Measurements from ENCODE around the gene DUSP2.
"Not testable (repeated sequence)": the region's sequence is repeated elsewhere in the genome, so short reads cannot be mapped to it uniquely, and the experiment has no call there.

The DUSP2 gene

DNA sequence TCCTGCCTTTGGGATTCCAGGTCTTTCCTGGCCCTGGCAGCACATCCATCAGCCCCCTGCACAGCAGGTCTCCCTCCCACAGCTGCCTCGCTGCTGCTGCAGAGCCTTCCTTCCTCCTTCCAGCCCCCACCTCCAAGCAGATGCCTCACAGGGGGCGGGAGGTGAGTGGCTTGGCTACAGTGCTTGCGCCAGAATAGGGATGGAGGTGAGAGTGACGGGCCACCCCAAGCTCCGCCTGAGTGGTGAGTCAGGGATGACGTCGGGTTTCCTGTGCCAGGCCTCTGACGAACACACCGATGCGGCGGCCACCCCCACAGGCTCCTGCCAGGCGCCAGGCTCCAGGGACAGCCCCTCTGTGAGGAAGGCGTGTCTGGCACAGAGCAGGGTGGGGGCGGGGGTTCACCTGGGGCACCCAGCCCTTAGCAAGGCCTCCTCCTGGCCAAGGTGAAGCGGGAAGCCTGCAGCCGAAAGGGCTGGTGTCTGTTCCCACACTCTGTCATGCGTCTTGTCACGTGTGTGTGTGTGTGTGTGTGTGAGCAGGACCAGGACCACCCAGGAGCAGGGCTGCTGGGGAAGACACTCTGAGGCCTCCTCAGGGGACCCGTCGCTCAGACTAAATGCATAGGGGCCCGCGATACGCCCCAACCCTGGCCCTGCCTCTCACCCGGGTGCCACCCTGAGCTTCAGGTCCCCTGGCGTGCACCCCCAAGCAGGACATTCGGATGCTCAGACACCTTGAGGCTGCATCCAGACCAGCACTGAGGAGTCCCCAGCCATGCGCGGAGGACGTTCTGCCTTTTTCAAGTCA is 3.4 kb upstream of the DUSP2 start:
- no peak for TF ChIP-seq POLR2A (IDR thresholded peaks at IDR 0.05; ENCODE audit: low read length)
- no peak for TF ChIP-seq GATA1 (IDR thresholded peaks at IDR 0.05; ENCODE audit: low read depth, low read length)
- peak; percentile 63 to 85 for DNase-seq

DNA sequence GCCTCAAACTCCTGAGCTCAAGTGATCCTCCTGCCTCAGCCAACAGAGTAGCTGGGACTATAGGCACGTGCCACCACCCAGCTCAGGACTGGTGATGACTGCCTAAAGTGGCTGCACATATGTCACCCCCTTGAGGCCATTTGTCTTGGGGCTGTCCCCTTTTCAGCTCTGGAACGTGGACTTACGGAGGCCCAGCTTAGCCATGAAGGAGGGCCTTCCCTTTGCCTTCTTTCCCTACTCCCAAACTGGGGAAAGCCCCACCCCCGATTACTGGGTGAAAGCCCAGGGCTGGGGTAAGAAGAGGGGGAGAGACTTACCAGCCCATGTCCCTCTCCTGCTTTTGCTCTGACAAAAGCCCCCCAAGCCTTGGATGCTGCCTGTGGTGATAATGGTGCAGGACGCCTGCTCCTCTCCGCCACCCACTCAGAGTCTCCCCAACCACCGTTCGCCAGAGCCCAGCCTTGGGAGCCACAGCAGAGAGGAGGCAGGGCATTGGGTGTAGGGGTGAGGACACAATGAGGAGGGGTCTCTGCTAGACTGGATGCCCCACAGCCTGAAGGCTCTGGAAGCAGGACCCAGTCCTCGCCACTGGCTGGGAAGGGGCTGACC is 2.5 kb upstream of the DUSP2 start:
- TF ChIP-seq GATA1 (IDR thresholded peaks at IDR 0.05; ENCODE audit: low read depth, low read length) (no peak), POLR2A (IDR thresholded peaks at IDR 0.05; ENCODE audit: low read length) (no peak)
- DNase-seq, result peak; percentile 20 to 26

GRCh38 chr2:96146881-96147592 is 1.8 kb upstream of the DUSP2 start:
- TF ChIP-seq GATA1 (IDR thresholded peaks at IDR 0.05; ENCODE audit: low read depth, low read length) (no peak), POLR2A (IDR thresholded peaks at IDR 0.05; ENCODE audit: low read length) (no peak)
- DNase-seq, result peak; percentile 40 to 46

GRCh38 chr2:96146153-96146880 is 1.1 kb upstream of the DUSP2 start:
- TF ChIP-seq POLR2A (IDR thresholded peaks at IDR 0.05; ENCODE audit: low read length) (no peak), GATA1 (IDR thresholded peaks at IDR 0.05; ENCODE audit: low read depth, low read length) (no peak)
- DNase-seq, result peak; percentile 36 to 41

DNA sequence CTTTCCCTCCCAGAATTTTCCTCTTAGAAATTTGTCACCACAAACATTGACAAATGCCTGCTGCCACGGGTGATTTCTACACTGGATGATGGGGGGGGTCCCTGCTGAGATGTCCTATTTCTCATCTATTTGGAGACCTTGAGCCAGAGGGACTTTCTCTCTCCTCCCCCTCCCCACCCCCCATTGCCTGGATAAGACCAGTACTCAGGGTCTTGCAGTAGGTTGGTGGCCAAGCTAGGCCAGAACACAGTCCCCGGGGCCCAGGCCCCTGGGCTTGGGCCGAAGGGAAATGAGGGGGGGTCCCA is 560 bp upstream of the DUSP2 start:
- DNase-seq, result no peak
- no peak for TF ChIP-seq GATA1 (IDR thresholded peaks at IDR 0.05; ENCODE audit: low read depth, low read length)
- TF ChIP-seq POLR2A (IDR thresholded peaks at IDR 0.05; ENCODE audit: low read length), result no peak

- peak; percentile 44 to 49 for DNase-seq
- TF ChIP-seq GATA1 (IDR thresholded peaks at IDR 0.05; ENCODE audit: low read depth, low read length), result no peak
These were observed 682 bp downstream of the DUSP2 start for GRCh38 chr2:96144481-96145035.

DNA sequence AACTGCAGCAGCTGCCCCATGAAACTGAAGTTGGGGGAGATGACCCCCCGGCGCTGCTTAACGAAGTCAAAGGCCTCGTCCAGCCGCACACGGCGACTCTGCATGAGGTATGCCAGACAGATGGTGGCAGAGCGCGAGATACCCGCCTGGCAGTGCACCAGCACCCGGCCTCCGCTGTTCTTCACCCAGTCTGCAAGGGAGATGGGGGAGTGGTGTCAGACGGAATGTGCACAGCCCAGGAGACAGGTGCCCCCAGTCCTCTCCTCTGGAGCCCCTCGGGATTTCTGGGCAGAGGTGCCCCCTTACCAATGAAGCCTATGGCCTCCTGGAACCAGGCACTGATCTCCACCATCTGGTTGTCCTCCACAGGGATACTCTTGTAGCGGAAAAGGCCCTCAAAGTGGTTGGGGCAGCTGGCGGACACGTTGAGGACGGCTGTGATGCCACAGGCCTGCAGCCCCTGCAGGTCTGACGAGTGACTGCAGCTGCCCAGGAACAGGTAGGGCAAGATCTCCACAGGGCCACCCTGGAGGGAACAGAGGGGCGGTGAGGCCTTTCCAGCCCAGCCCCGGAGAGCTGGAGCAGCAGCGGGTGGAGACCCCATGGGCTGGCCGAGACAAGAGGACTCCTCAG is 1.3 kb downstream of the DUSP2 start:
- TF ChIP-seq POLR2A (IDR thresholded peaks at IDR 0.05; ENCODE audit: low read length) (no peak), GATA1 (IDR thresholded peaks at IDR 0.05; ENCODE audit: low read depth, low read length) (no peak)
- DNase-seq, result peak; percentile 34

DNA sequence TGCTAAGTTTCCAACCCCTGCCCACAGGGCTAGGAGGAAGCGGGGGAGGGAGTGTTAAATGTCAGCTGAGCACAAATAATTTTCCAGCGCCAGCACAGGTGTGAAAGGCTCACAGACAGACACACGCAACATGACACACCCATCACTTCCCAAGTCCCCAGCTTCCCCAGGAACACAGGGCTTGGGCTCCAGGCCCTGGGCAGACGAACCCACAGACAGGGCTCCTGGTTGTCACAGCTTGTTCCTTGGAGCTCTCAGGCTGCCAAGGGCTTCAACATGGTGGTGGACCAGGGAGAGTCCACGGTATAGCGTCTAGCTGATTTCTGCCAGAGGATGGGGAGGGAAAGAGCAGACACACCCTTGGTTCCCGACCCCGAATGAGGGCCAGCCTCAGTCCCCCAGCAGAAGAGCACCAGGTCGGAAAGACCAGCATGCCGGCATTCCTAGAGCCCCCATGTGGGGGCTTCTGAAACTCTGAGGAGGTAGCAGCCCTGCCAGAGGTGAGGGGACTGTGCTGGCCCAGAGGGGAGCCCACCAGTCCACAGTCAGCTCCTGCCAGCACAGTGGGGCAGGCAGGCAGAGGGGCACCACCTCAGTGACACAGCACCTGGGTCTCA is 1.9 kb downstream of the DUSP2 start:
- DNase-seq, result no peak
- TF ChIP-seq GATA1 (IDR thresholded peaks at IDR 0.05; ENCODE audit: low read depth, low read length), result no peak
- no peak for TF ChIP-seq POLR2A (IDR thresholded peaks at IDR 0.05; ENCODE audit: low read length)

DNA sequence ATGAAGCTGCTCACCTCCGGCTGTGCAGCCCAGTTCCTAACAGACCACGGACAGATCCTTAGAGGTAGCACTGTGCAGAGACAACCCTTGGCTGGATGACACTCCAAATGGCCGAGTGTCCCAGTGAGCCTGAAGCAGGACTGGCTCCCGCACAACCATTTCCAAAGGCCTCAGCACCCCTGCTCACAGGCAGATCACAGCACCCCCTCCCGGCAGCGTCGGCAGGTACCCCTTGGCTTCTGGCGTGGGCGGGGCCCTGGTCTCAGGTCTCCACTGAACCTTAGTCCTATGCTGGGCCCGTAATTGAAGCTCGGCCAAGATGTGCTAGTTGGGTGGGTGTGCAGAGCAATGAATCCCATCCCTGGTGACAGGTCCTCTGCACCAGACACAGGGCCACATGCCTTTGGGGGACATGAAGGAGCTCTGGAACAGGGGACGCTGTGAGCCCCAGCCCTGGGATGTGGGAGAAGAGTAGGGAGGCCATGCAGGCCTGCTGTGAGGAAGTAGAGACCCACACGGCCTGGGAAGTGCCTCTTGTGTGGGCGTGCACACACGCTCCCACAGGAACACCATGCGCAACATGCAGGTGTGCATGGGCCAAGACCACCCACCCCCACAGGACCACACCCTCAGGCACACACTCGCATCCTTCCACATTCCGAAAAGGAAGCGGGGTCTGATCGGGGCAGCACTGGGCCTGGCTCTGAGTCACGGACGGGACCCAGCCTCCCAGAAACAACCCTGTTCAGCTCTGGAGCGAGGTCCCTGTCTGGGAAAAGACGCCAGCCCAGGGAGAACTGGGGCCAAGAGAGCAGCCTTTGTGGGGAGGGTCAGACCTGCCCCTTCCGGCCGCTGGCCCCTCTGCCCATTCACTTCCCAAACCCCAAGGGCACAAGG is 2.8 kb downstream of the DUSP2 start:
- DNase-seq, result no peak
- no peak for TF ChIP-seq GATA1 (IDR thresholded peaks at IDR 0.05; ENCODE audit: low read depth, low read length)
- TF ChIP-seq POLR2A (IDR thresholded peaks at IDR 0.05; ENCODE audit: low read length), result peak; percentile 53

DNA sequence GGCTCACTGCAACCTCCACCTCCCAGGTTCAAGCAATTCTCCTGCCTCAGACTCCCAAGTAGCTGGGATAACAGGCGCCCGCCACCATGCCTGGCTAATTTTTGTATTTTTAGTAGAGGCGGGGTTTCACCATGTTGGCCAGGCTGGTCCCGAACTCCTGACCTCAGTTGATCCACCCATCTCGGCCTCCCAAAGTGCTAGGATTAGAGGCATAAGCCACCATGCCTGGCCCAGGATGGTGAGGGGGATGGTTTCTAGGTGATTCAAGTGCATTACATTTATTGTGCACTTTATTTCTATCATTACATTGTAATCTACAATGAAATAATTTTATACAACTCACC is 3.6 kb downstream of the DUSP2 start:
- DNase-seq, result not testable (repeated sequence)

GRCh38 chr2:96140941-96141623 is 4.2 kb downstream of the DUSP2 start:
- no peak for DNase-seq
- TF ChIP-seq GATA1 (IDR thresholded peaks at IDR 0.05; ENCODE audit: low read depth, low read length), result no peak
- no peak for TF ChIP-seq POLR2A (IDR thresholded peaks at IDR 0.05; ENCODE audit: low read length)
